ENCODE results near the gene RPL31.

- TF ChIP-seq CTCF (IDR thresholded peaks at IDR 0.05; ENCODE audit: insufficient read depth, low read length, poor library complexity, severe bottlenecking): no peak
- TF ChIP-seq EZH2phosphoT487 (conservative IDR thresholded peaks at IDR 0.05; ENCODE audit: low read length): no peak
Measured at GRCh38 chr2:100988630-100989417, 13.3 kb upstream of the RPL31 start.

All from SU-DHL-6 (cell line).